Epithelial cell of proximal tubule (primary cell): ENCODE results near the gene CLPTM1L. TPM values are rescaled to one million over a fixed set of nuclear protein-coding genes. Genes with fewer than 3 reads are reported as not detected.
"Not testable (repeated sequence)": the region's sequence is repeated elsewhere in the genome, so short reads cannot be mapped to it uniquely, and the experiment has no call there.

Experiments used
- DNase-seq: peaks from one replicate; pipeline ENCODE4 v3.0.0-alpha.2; 2011; ENCODE audit warnings: low read depth
- H3K4me3 ChIP-seq: 2 replicates; pipeline ENCODE4 v1.5.1; 2011; ENCODE audit warnings: low read depth, mild to moderate bottlenecking, low read length
- total RNA-seq: library from RNA; depleted of rRNA; stranded (reverse); fragments of >200 nt; gene quantifications from 2 replicates; pipeline ENCODE4 v1.2.3, GENCODE V29; 2015
- TF ChIP-seq, protein P1 (sequence below): conservative IDR thresholded peaks from 2 replicates; pipeline ENCODE4 v1.5.1; 2012; ENCODE audit warnings: low read depth, mild to moderate bottlenecking, low read length

Gene CLPTM1L
- total RNA-seq, 1 donor from 2014 or later: 112 TPM

DNA sequence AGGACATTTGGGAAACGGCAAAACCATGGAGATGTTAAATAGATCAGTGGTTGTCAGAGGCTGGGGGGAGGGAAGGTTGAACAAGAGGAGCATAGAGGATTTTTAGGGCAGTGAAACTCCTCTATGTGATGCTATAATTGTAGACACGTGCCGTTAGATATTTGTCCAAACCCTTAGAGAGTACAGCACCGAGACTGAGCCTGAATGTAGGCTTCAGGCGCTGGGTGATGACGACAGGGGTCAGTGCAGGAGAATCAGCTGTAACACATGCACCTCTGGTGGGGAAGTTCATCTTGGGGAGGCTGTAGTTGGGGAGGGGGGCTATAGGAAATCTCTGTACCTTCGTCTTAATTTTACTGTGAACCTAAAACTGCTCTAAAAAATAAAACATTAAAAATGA, 22.2 kb upstream of the CLPTM1L start:
- no peak for DNase-seq
- no peak overlapping the region for H3K4me3 ChIP-seq
- TF ChIP-seq, protein P1, sequence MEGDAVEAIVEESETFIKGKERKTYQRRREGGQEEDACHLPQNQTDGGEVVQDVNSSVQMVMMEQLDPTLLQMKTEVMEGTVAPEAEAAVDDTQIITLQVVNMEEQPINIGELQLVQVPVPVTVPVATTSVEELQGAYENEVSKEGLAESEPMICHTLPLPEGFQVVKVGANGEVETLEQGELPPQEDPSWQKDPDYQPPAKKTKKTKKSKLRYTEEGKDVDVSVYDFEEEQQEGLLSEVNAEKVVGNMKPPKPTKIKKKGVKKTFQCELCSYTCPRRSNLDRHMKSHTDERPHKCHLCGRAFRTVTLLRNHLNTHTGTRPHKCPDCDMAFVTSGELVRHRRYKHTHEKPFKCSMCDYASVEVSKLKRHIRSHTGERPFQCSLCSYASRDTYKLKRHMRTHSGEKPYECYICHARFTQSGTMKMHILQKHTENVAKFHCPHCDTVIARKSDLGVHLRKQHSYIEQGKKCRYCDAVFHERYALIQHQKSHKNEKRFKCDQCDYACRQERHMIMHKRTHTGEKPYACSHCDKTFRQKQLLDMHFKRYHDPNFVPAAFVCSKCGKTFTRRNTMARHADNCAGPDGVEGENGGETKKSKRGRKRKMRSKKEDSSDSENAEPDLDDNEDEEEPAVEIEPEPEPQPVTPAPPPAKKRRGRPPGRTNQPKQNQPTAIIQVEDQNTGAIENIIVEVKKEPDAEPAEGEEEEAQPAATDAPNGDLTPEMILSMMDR: no peak

DNA sequence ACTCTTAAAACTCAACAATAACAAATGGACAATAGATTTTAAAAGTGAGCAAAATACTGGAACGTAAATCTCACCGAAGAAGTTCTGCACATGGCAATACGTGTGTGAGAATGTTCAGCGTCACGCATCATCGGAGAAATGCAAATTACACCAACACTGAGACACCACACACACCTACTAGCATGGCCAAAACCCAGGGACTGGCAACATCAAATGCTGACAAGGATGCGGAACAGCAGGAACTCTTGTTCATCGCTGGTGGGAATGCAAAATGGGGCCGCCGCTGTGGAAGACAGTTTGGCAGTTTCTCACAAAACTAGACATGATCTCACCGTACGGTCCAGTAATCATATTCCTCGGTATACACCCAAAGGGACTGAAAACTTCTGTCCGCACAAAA, 21.6 kb upstream of the CLPTM1L start:
- H3K4me3 ChIP-seq: no peak overlapping the region
- TF ChIP-seq, protein P1: no peak
- no peak for DNase-seq

DNA sequence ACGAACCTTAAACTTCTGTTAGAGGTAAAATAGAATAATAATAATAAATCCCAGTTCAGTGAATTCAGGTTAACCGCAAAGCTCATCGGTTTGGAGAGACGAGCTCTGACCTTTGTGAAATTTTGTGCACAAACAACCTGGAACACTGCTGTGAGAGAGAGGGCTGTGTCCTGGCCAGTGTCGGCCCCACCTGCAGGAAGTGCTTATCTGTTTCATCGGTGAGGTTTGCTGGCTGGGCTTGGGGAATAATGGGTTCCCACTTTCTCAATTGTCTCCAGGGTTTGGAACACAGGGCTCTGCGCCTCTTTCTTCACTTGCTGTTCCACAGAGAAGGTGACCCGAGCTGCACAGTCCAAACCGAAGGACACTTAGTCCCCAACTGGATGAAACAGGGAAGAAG, 19.3 kb upstream of the CLPTM1L start:
- TF ChIP-seq, protein P1: no peak
- H3K4me3 ChIP-seq: no peak overlapping the region
- DNase-seq: no peak

DNA sequence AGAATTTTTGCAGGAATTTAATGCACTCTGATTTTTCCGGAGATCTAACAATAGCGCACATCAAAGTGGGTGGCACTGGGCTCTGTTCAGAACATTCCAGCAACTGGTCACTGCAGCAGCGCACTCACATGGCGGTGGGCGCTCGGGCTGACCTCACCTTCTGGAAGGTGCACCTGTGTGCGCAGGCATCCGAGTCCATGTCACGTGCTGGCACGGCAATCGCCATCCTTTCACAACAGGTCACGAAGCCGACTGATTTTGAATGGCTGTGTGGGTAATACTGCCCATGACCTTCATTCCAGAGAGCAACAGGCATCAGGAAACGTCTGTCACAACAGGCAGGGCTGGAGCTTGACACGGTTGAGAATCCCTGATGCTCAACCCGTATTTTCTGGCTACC, 18.7 kb upstream of the CLPTM1L start:
- TF ChIP-seq, protein P1: no peak
- no peak overlapping the region for H3K4me3 ChIP-seq
- no peak for DNase-seq

DNA sequence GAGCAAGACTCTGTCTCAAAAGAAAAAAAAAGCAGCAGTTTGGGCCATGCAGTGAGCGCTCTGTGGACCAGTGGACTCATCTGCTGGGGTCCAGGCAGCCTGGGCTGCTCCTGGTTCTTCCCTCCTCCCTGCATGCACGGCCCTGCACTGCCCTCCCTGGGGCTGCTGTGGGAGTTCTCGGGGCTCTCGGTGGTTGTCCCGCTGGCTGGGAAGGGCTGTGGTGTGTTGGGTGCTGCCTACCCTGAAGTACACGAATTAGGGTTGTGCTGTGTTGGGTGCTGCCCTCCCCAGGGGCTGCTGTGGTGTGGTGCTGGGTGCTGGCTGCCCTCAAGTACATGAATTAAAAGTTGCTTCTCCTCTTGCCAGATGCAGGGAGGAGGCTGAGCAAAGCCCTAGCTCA, 18.3 kb upstream of the CLPTM1L start:
- no peak for DNase-seq
- TF ChIP-seq, protein P1: no peak
- no peak overlapping the region for H3K4me3 ChIP-seq

DNA sequence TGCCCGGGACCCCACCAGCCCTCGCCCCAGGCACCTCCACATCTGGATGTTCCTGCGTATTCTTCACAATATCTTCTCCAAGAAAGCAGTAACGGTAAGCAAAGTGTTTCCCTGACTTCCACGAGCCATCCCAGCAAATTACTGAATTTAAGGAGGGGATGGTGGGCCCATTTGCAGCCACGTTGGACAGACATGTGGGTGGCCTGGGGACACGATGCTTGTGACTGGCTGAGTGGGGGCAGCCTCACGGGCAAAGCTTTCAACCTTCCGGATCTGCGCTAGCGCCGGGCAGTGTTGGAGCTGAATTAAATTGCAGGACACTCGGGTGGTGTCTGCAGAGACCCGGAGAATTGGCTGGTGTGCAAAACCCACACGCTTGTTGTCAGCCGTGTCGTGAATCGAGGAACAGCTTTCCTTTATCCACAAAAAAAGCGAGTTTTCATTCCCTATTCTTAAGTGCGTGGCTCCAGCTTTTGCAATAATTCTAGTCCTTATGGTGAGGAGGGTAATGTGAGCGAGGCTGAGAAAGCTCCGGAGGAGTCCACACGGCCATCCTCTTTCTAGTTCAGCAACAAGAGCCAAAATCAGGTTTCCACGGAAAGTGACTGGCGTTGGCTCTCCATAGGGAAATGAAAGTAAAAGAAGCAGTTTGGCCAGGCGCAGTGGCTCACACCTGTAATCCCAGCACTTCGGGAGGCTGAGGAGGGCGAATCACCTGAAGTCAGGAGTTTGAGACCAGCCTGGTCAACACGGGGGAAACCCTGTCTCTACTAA, 17.5 kb upstream of the CLPTM1L start:
- no peak overlapping the region for H3K4me3 ChIP-seq
- TF ChIP-seq, protein P1: no peak

DNA sequence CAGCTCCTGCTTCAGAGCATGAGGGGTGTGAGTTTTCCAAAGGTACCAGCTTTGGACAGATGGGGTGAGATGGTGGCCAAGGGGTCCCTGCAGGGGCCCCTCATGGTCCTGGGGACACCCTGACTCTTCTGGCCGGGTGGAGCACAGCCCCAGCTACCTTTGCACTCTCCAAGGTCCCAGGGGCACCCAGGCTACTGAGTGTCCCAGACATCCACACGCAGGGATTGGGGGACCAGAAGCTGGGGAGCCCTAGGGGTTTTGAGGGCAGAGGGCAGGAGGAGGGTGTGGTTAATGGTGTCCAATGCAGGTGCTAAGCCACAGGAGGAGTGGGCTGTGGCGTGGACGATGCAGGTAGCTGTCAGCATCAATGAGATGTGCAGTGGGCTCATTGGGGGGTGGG, 16.0 kb upstream of the CLPTM1L start:
- TF ChIP-seq, protein P1: no peak
- H3K4me3 ChIP-seq: no peak overlapping the region
- no peak for DNase-seq

More for the DNA sequence above, 17.5 kb upstream of the CLPTM1L start:
- no peak for DNase-seq

DNA sequence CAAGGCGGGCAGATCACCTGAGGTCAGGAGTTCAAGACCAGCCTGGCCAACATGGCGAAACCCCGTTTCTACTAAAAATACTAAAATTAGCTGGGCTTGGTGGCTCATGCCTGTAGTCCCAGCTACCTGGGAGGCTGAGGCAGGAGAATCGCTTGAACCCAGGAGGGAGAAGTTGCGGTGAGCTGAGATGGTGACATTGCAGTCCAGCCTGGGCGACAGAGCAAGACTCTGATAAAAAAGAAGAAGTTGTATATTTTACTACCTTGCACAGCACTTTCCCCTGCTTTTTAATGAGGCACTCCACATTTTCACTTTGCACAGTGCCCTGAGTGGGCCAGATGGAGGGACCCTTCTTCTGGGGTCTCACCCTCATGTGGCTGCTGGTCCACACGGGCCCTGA, 15.5 kb upstream of the CLPTM1L start:
- not testable (repeated sequence) for H3K4me3 ChIP-seq

More for the DNA sequence above, 15.5 kb upstream of the CLPTM1L start:
- not testable (repeated sequence) for DNase-seq
